ENCODE results near the gene ZEB1. TPM values are rescaled to one million over a fixed set of nuclear protein-coding genes. Genes with fewer than 3 reads are reported as not detected.

ZEB1 gene
- total and polyA plus RNA-seq, 2 of the 8 experiments (the other 6 are each of a cell fraction or from before 2014, with no cell fraction given), result 0.08 to 0.15 TPM

DNA sequence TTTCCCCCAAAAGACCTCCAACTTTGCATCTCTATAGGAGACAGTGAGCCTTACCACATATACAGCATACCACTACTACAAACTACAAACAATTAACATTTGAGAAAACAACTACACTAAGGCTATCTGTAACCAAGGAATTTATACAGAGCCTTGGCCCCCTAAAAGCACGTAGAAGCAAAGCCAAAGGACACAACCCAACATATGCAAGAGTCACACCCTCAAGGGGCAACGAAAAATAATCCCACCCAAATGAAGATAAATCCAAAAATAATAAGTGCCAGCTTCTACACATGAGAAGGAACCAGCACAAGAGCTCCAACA lies 149.5 kb downstream of the ZEB1 start:
- no peak overlapping the region for H4K91ac ChIP-seq (replicated peaks; ENCODE audit: insufficient read length, low read length)
- H2BK5ac ChIP-seq (ENCODE audit: low read depth, low read length), result no peak overlapping the region
- H3K9ac ChIP-seq (replicated peaks in 1 of 4; ENCODE audit: extremely low read depth in 1 of 4, low read depth in 3 of 4, low read length in 3 of 4), result no peak overlapping the region
- H3K27me3 ChIP-seq (replicated peaks in 1 of 4; ENCODE audit: control insufficient read depth in 3 of 4, extremely low read depth in 1 of 4, insufficient read depth in 3 of 4, low read length in 3 of 4), result no peaks in the 10 kb centered on the region
- no peak overlapping the region for H3K23ac ChIP-seq (ENCODE audit: insufficient read length)
- ChIA-PET POLR2A (ENCODE audit: partially characterized antibody) (no interaction called here), CTCF (ENCODE audit: partially characterized antibody) (interaction anchor here (0.6 to 2.6 kb wide), 42 partner anchors 10 to 781 kb away, joined by 3 to 14 read pairs (median 4); no protein-coding TSS in a partner anchor)
- no peak overlapping the region for H2BK12ac ChIP-seq (ENCODE audit: low read depth, low read length)
- no peak overlapping the region for H4K5ac ChIP-seq (ENCODE audit: insufficient read length, low read depth, low read length)
- H3K56ac ChIP-seq (replicated peaks; ENCODE audit: insufficient read length, low read depth, low read length), result no peak overlapping the region
- H3K4me3 ChIP-seq (ENCODE audit: extremely low read depth in 1 of 4, insufficient read depth in 2 of 4, low read depth in 3 of 4, low read length in 4 of 4), result no peak overlapping the region
- H2BK120ac ChIP-seq (replicated peaks; ENCODE audit: low read depth, low read length), result no peak overlapping the region
- no peaks in the 10 kb centered on the region for H4K20me1 ChIP-seq (replicated peaks in 1 of 2; ENCODE audit: control insufficient read depth in 1 of 2, insufficient read depth in 2 of 2, low read length in 2 of 2)
- no peaks in the 10 kb centered on the region for H3K23me2 ChIP-seq (ENCODE audit: low read depth, low read length)
- no peaks in the 10 kb centered on the region for H3K36me3 ChIP-seq (ENCODE audit: control insufficient read depth in 2 of 4, insufficient read depth in 4 of 4, low read length in 3 of 4)
- H3K4me2 ChIP-seq (ENCODE audit: insufficient read depth in 1 of 2, low read depth in 2 of 2, low read length in 2 of 2), result no peak overlapping the region
- no peak overlapping the region for H2BK15ac ChIP-seq (ENCODE audit: low read length)
- WGBS, 2 experiments (ENCODE audit: extremely low coverage in 1 of 2, insufficient coverage in 1 of 2, insufficient read length in 1 of 2, insufficient replicate concordance in 2 of 2, low coverage in 1 of 2, low lambda C conversion rate in 2 of 2, missing lambda C conversion rate in 1 of 2), result 78% methylated on average over 2 of the region's 2 CpGs; no CpG with 5 or more reads in 1 of the 2 experiments
- H3K14ac ChIP-seq (ENCODE audit: insufficient read length), result no peak overlapping the region
- no peak overlapping the region for H2BK20ac ChIP-seq (ENCODE audit: low read length)
- DNase-seq (ENCODE audit: low read depth in 1 of 2, low spot score in 2 of 2) (no peak), FAIRE-seq (no peak)
- no peaks in the 10 kb centered on the region for H3K79me2 ChIP-seq (ENCODE audit: control insufficient read depth in 1 of 2, insufficient read depth in 2 of 2, low read length in 2 of 2)
- H3K9me3 ChIP-seq (ENCODE audit: insufficient read depth in 2 of 2, low read depth in 1 of 2, low read length in 1 of 2), result no peaks in the 10 kb centered on the region; a peak in 1 of 4 replicates
- no peak overlapping the region for H3K18ac ChIP-seq (ENCODE audit: extremely low read depth, low read length)
- no peak overlapping the region for H2AFZ ChIP-seq (ENCODE audit: low read length)
- TF ChIP-seq JUND (IDR thresholded peaks at IDR 0.05; ENCODE audit: low read length) (0 out of 2 replicates have a peak, but pooled peaks have one; percentile 2), FOSL1 (IDR thresholded peaks at IDR 0.05; ENCODE audit: insufficient read depth, low read depth, low read length) (no peak), BCL11A (IDR thresholded peaks at IDR 0.05; ENCODE audit: low read depth in 2 of 2, low read length in 2 of 2) (no peak)
- no peak overlapping the region for H3K27ac ChIP-seq (ENCODE audit: low read depth, low read length)
- no peak overlapping the region for H2AK5ac ChIP-seq (ENCODE audit: low read depth, low read length)
- H3K79me1 ChIP-seq (ENCODE audit: low read depth, low read length), result no peaks in the 10 kb centered on the region
- H4K8ac ChIP-seq (ENCODE audit: extremely low read depth, insufficient read depth, low read length), result no peak overlapping the region
- H3K4ac ChIP-seq (replicated peaks; ENCODE audit: insufficient read length, low read depth, low read length), result no peak overlapping the region
- H3K4me1 ChIP-seq (replicated peaks in 1 of 4; ENCODE audit: control insufficient read depth in 3 of 4, insufficient read depth in 4 of 4, low read length in 3 of 4), result no peaks in the 10 kb centered on the region; a peak in 2 of 7 replicates
